Jurkat, Clone E6-1 (cell line): ENCODE measurements around the gene RIMS4.
A peak's percentile ranks its signal among the peaks of the same experiment; 100 is the strongest.
"Not testable (repeated sequence)": the region's sequence is repeated elsewhere in the genome, so short reads cannot be mapped to it uniquely, and the experiment has no call there.

ENCODE experiments used
- DNase-seq: peaks from one replicate; pipeline ENCODE4 v3.0.0-alpha.2; 2011; ENCODE audit warnings: low read depth, low spot score
- H3K4me3 ChIP-seq: 2 replicates; pipeline ENCODE4 v1.5.1; 2011; ENCODE audit warnings: mild to moderate bottlenecking, low read length, control low read depth, moderate library complexity

The RIMS4 gene

GRCh38 chr20:44770484-44771171 is 39.7 kb downstream of the RIMS4 start:
- no peak overlapping the region for H3K4me3 ChIP-seq
- peak; percentile 15 for DNase-seq

DNA sequence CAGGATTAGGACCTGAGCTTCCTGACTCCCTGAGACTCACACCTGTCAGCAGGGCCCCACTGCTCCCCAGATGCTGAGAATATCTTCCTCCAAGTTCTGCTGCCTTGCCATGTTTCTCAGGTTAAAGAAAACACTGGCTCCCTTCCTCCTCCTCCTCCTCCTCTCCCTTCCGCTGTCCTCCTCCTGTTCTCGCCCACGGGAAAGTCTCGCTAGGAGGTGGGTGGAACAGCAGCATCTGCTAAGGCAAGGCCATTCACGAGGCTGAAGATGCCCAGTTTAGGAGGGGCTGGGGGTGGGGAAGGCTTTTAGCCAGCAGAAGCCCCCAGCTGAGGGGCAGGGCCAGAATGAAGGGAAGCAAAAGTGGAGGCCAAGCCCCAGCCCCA is 40.9 kb downstream of the RIMS4 start:
- H3K4me3 ChIP-seq = no peak overlapping the region
- no peak for DNase-seq

- no peak for DNase-seq
- H3K4me3 ChIP-seq = no peak overlapping the region
These were observed 41.4 kb downstream of the RIMS4 start for GRCh38 chr20:44768854-44769480.

- no peak for DNase-seq
- H3K4me3 ChIP-seq = no peak overlapping the region
These were observed 42.1 kb downstream of the RIMS4 start for GRCh38 chr20:44768256-44768655.

DNA sequence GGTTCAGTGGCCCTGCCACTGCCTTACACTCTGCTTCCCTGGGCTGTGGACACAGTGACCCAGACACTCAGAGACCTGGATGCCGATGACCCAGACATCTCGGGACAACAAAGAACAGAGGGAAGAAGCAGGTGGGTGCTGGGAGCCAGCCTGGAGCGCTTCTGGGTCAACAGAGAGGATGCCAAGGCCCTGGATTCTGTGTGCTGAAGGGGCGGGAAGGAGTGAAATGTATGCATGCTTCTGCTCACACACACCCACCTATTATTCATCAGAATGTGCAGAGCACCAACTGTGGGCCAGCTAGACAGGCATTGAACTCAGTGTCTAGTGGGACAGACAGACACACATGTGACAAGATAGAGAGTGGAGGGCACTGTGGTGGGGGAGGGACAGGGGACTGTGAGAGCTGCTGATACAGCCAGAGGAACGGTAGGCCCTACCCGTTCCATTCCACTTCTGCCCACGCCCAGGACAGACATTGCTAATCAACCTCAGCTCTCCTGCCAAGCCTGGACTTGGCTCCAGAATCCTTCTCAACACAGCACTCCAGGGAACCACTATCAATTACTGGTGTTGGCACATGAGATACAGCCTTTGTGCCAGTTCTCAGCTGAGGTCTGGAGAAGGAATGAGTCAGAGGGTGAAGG is 44.5 kb downstream of the RIMS4 start:
- DNase-seq = no peak
- no peak overlapping the region for H3K4me3 ChIP-seq

DNA sequence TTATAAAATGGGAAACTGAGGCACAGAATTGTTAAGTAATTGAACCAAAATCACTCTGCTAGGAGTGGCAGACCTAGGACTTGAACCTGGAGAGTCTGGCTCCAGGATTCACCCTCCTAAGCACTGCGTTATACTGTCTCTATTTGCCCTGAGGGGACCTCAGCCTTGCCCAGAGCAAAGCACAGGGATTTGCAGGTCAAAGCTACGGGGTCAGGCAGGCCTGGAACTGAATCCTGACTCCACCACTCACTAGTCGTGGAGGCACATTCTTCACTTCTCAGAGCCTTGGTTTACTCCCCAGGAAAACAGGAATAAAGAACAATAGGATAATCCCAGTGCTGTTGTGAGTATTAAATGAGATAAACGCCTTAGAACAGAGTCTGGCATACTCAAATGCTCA is 45.3 kb downstream of the RIMS4 start:
- H3K4me3 ChIP-seq = no peak overlapping the region
- no peak for DNase-seq

DNA sequence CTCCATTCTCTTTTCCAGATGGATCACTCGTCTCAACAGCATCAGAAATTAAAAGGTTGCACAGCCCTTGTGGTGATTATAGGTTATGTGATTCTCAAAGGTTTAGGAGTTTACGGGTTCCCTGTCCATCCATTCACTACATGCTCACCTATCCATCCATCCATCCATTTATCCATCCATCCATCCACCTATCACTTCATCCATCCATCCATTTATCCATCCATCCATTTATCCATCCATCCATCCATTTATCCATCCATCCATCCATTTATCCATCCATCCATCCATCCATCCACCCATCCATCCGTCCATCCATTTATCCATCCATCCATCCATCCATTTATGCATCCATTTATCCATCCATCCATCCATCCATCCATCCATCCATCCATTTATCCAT is 46.5 kb downstream of the RIMS4 start:
- not testable (repeated sequence) for DNase-seq, H3K4me3 ChIP-seq

- H3K4me3 ChIP-seq = no peak overlapping the region
- DNase-seq = no peak
These were observed 47.7 kb downstream of the RIMS4 start for GRCh38 chr20:44762466-44763140.

DNA sequence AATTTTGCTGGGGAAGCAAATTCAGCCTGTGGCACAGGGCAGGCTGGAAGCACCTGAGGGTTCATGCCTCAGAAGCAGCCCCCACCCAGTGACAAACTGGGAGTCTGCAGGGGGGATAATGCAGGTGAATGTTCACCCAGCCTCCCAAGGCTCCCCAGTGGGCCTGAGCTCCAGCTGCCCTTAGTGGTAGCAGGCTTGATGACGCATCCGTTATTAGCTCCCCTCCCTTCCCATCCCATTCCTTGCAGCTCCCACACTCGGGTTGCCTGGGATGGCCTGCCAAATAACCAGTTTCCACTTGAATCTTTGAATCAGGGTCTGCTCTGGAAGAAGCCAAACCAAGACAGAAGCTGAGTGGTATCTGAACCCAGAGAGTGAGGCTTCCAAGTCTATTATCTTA is 48.9 kb downstream of the RIMS4 start:
- DNase-seq = no peak
- no peak overlapping the region for H3K4me3 ChIP-seq

DNA sequence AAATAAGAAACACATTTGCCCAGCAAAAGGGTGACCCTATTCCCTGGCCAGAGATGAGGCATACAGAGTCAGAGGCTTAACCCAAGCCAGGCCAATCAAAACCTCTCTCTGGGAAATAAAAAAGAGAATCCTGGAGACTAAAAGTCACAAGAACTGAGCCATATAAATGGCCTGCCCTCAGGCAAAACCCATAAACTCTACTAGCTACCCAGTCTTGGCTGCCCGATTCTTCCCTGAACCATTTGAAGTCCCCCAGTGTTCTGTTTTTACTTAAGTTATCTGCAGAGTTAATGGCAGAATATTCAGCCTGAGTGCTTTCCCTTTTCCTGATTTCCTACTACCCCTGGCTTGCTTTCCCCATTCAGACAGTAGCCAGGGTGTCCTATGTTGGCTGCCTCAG is 50.8 kb downstream of the RIMS4 start:
- DNase-seq = no peak

GRCh38 chr20:44758247-44759101 is 51.9 kb downstream of the RIMS4 start:
- DNase-seq = no peak
- no peak overlapping the region for H3K4me3 ChIP-seq

More for the DNA sequence above, 50.8 kb downstream of the RIMS4 start:
- H3K4me3 ChIP-seq = no peak overlapping the region

DNA sequence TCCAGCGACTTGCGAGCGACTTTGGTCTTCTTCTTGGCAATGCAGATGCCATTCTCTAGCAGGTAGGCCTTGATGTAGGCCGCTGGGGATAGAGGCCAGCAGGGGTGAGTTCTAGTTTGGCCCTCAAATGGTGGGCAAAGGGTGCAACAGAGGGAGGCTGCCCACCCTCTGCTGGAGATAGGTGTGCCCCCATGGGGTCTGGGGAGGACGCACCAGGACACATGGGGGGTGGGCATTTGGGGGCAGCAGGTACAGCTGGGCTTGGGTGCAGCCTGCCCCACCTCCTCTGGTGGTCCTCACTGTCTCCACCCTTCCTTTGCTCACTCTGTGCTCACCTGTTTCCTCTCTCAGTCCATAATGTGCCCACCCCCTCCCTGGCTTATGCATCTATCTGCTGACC is 53.4 kb downstream of the RIMS4 start:
- no peak for DNase-seq
- no peak overlapping the region for H3K4me3 ChIP-seq

- DNase-seq = no peak
- no peak overlapping the region for H3K4me3 ChIP-seq
These were observed 54.2 kb downstream of the RIMS4 start for GRCh38 chr20:44756011-44756688.

GRCh38 chr20:44754554-44754953 is 55.8 kb downstream of the RIMS4 start:
- no peak overlapping the region for H3K4me3 ChIP-seq
- DNase-seq = no peak

DNA sequence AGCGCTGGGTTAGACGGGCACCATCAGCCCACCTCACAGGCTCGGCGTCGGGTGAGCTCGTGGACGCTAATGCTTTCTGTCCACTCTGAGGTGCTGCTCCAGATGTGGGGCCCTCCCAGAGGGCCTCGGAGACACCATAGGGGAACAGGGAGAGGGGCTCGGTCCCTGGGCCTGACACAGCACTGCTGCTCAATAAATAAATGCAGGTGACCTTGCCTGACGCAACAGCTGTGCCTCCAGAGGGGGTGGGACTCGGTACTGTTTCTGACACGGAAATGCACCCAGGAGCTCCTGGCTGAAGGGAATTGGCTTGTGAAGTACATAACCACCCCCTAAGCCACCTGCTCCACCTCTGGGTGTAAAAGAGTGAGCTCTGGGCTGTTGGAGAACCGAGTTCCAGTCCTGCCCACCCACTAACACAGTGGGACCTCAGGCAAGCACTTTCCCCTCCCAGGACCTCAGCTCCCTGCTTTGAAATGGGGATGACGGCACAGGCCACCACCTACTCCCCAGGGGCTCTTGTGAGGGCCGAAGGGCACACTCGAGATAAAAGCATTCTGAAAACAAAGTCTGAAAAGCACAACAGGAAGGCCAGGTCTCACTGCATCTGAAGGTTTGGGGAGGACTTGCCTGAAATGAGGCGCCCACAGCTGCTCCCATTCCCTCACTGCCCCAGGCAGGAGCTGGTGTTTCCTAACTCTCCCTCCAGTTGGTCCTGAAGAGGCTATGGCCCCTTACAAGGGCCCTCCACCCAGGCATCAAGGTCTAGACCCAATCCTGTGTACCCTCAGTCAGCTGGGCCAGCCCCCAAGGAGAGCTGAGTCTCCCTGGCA is 58.0 kb downstream of the RIMS4 start:
- H3K4me3 ChIP-seq = no peak overlapping the region
- DNase-seq = no peak

GRCh38 chr20:44750081-44750805 is 60.1 kb downstream of the RIMS4 start:
- H3K4me3 ChIP-seq = no peak overlapping the region
- DNase-seq = no peak

GRCh38 chr20:44748005-44748370 is 62.4 kb downstream of the RIMS4 start:
- DNase-seq = no peak
- H3K4me3 ChIP-seq = no peak overlapping the region
